GM19324 (cell line): ENCODE results near the gene CAGE1.

Source experiments
- ATAC-seq: cut with Tn5 transposase; IDR thresholded peaks from one replicate; pipeline ENCODE4 v1.9.1; 2021; ENCODE audit warnings: mild to moderate bottlenecking, moderate library complexity; ENCODE audit not compliant: unreplicated experiment, low FRiP score

Gene CAGE1

DNA sequence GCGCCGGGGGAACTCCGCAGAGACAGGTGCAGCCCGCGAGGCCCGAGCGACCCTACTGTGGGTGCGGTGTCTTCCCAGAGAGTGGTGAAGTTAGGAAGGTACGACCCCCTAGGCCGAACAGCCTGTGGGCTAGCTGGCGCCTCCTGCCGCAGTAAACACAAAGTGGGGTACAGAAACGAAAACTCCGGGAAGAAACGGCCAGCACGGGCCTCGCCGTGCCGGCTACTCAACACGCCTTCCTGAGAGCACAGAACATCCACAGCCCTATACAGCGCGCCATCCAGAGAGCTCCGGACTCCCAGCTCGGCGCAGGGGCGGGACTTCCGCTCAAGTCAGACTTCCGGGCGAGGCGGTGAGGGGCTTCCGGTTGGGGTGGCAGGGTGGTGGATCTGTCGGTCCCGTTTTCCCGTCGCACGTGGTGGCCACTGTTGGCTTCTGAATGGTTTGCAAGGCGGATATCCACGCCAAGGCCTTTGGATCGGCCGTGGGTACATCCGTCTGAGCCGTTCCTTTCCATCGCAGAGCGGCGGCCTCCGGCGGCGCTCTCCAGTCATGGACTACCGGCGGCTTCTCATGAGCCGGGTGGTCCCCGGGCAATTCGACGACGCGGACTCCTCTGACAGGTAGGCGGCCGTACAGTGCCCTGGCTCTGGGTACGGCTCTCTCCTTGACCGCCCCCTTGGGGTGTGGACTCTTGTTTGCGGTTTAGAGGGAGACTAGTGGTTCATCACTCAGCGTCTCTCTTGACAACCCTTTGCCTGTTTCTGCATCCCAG is at the start of gene CAGE1, which contains the start of gene RIOK1:
Gene CAGE1, minus strand, starts transcription at position 292 of the 775 bp plus-strand sequence. CDS start 2,569 bp downstream, outside the sequence.
Gene RIOK1, plus strand, starts transcription at position 358 of the 775 bp plus-strand sequence. Its CDS starts 195 bp downstream, at position 553.
- peak; percentile 97 for ATAC-seq

DNA sequence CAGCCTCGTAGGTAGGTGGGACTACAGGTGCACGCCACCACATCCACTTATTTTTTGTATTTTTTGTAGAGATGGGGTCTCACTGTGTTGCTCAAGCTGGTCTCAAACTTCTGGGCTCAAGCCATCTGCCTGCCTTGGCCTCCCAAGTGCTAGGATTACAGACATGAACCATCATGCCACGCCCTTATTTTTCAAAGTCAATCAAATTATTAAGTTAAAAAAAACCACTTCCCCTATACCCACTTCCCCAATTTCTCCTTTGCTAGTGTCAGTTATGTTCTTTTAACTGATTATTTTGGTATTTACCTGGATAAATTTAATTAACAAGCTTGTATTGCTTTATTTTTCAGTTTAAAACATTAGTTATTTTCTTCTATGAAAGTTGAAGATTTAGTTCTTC is 49.7 kb upstream of the CAGE1 start:
- ATAC-seq = no peak

GRCh38 chr6:7438011-7438410 is 48.5 kb upstream of the CAGE1 start:
- no peak for ATAC-seq

GRCh38 chr6:7434672-7435071 is 45.1 kb upstream of the CAGE1 start:
- ATAC-seq = no peak

DNA sequence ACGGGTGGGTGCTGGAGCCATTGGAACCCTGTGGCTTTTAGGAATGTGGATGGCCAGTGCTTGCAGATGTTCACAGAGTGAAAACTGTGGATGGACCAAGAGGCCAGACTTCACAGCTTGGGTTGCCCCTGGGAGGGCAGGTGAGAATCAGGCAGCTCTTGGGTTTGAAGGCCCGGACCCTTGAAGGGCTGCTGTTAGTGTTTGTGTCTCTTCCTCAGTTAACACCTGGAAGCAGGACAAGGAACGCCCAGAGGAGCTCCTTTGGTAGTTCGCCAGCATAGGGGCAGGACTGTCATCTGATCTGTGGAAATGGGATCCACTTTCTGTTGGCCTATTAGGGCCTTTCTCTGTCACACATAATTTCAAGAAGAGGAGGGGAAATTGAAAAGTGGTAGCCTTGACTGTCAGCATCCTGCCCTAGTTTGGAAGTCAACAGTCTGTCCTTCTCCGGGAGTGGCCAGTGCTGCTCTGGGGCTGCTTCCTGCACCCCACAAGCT is 43.6 kb upstream of the CAGE1 start:
- no peak for ATAC-seq

DNA sequence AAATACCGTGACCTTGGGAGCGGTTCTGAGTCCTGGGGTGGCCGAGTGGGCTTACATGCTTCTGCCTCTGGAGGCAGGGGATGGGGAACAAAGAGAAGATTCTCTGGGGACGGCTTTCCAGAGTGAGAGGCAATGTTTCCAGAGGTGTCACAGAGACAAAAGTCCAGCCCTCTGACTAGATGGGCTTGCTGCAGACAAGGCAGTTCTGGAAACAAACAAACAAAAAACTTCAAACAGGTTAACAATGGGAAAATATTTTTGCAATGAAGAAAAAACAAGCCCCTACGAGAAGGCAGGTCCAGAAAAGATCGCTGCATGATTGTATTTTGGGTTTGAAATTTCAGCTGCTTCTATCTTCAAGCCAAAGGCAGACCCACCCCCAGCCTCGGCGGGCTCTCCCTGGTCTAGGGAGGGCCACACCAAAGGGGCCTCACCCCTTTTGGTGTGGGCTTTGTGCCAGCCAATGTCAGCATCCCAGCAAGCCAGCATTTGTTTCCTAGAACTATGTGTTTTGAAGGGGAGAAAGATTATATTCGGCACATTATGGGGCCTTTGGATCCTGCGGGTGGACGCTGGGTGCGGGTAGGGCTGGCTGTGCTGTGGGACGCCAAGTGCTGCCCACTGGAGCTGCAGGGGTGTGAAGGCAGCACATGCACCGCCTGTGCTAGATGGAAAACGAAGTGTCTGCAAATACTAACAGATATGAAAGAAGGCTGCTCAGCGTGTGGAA is 43.0 kb upstream of the CAGE1 start:
- ATAC-seq = no peak

DNA sequence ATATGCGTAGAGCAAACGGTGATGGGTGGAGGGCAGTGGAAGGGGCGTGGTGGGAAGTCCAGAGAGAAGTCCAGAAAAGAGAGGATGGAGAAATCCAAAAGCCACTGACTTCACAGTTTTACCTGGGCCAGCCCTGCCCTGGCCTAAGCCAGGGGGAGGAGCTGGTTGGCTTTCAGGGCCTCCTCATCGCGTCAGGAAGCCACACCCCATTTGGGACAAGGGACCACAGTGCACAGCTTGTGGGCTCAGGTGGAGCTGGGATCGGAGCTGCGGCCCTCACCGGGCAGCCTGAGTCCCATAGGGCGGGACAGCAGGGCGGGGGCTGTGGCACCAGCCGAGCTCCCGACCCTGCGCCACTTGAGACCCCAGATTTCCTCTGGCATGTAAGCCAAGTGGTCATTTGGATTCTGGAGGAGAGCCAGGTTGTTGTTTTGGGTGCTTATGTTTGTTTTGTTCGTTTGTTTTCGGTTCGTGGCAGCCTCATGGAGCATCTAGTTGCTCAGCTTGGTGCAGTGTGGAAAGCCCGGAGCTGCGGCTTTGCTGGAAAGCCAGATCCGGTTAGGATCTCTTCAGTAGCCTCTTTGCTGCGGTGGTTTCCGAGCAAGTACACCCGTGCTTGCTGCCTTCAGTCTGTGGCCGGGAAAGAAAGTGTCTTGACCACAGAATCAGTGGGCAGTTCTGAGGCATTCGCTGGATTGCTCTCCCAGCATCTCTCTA is 42.3 kb upstream of the CAGE1 start:
- ATAC-seq = no peak

GRCh38 chr6:7431313-7431673 is 41.8 kb upstream of the CAGE1 start:
- ATAC-seq = no peak

GRCh38 chr6:7426447-7427169 is 37.1 kb upstream of the CAGE1 start:
- no peak for ATAC-seq

GRCh38 chr6:7425808-7426190 is 36.3 kb upstream of the CAGE1 start:
- ATAC-seq = no peak

- ATAC-seq = no peak
Observed at GRCh38 chr6:7424967-7425807, 35.6 kb upstream of the CAGE1 start.

DNA sequence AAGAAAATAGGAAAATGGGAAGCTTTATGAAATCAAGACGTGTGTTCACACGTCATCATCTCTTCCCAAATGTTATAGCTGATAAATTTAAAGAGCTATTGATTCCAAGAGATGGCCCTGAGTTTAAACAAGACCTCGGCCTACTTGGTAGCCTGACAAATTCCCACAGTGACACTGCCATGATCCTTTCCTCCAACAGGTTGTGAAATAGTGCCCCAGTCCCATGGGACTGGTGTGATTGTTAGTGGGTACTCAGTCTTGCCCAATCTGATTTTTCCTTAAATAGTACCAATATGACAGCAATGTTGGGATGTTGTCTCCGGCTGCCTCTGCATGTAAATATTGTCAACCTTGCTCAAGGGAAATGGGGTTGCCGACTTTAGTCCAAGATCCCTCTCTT is 34.5 kb upstream of the CAGE1 start:
- no peak for ATAC-seq

DNA sequence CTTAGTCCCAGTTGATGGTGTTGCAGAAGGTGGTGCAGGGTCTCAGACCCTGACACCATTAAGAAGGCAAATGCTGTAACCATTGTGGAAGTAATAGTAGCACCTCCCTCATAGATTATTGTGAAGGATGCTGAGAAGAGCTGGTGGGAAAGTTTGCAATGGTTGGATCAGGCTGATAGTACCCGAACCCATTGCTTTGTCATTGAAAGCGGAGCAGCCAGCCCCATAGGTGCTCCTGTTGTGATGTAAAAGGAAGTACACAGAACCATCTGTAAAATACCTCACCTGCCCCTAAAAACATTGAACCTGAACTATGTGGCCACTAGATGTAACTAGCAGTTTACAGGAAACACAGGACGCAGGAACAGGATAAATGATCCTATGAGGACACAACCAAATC is 31.5 kb upstream of the CAGE1 start:
- no peak for ATAC-seq

GRCh38 chr6:7419065-7419464 is 29.5 kb upstream of the CAGE1 start:
- no peak for ATAC-seq

DNA sequence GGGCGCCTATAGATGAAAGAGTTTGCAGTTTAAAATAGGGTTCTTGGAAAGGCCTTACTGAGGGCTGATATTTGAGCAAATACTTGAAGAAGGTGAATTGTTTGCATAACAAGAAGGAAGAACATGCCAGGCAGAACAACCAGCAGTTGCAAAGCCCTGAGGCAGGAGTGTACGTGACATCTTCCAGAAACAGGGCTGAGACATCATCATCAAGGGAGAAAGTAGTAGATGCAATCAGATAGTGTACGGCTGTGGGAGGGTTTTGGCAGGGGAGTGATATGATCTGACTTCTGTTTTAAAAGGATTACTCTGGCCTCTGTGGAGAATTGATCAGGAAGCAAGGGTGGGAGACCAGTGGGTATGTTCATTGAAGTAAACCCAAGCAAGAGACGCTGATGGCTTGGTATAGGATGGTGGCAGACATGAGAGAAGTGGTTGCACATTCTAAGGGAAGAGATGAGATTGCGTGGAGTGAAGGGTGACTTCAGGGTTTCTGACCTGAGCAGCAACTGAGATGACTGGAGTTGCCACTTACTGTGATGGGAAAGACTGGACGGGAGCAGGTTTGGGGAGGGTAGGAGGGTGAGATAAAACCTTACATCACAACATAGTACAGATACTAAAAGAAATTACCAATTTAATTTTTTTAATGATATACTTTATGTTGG is 28.8 kb upstream of the CAGE1 start:
- no peak for ATAC-seq

DNA sequence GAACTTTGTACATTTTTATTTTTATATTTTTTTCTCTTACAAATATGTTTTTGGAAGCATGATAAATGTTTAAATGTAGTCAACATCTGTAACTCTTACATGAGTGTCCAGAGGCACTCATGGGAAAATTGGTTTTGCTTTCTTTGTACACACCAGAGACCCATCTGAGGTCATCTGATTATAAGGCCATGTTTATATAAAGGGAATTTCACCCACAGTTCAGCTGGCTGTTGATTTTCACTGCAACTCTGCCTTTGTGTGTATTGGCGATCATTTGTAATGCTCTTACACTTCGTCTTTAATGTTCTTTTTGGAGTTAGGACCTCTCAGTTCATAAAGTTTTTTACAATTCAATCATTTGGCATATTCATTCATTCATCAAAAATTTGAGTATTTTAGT is 28.1 kb upstream of the CAGE1 start:
- ATAC-seq = no peak

- no peak for ATAC-seq
Observed at GRCh38 chr6:7414811-7415210, 25.3 kb upstream of the CAGE1 start.

DNA sequence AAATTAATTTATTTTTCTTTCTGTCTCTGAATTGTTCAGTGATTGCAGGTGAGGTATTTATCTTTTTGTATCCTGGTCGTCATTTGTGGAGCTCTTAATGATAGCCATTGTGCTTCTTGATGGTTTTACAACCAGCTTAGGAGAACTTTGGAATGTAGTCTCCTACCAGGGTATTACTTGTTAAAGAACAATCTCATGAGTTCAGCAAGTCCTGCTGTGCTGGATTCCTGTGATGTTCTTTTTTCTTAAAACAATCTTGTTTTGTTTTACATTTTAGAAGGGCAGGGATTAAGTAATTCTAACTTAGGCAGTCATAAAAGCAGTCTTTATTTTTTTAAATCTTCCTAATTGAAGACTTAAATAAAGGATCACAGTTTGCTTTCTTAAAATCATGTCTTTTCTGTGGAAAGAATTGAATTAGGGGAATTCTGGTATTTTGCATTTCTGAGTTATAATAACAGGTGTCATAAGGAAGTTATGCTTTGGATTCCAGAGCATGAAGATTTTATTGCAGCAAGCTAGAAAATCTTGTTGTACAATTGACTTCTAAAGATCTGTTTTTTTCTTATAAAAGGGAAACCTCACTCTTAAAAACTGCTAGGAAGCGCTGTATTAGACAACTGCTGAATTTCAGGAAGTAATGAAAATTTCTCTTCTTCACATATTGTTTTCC is 23.7 kb upstream of the CAGE1 start:
- ATAC-seq = no peak

DNA sequence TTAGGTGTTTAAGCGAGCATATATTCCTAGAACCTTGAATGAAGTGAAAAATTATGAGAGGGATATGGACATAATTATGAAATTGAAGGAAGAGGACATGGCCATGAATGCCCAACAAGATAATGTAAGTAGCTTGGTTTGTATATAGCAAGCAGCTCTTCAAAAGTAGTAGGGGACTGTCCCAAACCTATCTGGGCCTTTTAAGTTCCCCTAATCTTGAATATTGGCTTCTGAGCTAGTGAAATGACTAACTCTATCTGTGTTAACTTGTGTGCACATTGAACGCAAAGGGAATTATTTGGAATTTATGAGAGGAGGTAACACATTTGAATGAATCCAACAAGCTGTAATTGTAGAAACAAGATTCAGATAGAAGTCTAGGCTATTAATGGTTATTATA is 21.8 kb upstream of the CAGE1 start:
- no peak for ATAC-seq
